NCI-H1436 (cell line): ENCODE data around the gene MAT2B.
A peak's percentile ranks its signal among the peaks of the same experiment; 100 is the strongest.
"Not testable (repeated sequence)": the region's sequence is repeated elsewhere in the genome, so short reads cannot be mapped to it uniquely, and the experiment has no call there.

Source experiments
- DNase-seq: peaks from one replicate; lab custom pipeline; 2025; lab: John Stamatoyannopoulos, UW

The MAT2B gene

GRCh38 chr5:163503106-163504078 is 2.0 kb upstream of the MAT2B start:
- DNase-seq, result no peak

- peak; percentile 2 for DNase-seq
These were observed 1.1 kb upstream of the MAT2B start for GRCh38 chr5:163504079-163504931.

DNA sequence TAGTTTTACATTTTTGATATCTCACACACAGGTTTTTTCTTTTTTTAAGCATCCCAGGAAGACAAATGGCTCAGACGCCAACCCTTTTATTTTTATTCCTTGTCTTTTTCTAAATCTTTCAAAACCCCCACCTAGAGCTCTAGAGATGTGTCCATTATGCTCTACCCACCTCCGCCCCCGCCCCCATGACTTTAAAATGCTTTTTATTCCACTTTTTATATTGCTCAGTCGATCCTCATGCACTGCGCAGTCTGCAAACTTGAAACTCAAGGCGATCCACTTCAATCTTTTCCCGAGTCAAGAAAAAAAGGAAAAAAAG is 411 bp upstream of the MAT2B start:
- no peak for DNase-seq

GRCh38 chr5:163506095-163506457 is 657 bp downstream of the MAT2B start:
- DNase-seq, result no peak

DNA sequence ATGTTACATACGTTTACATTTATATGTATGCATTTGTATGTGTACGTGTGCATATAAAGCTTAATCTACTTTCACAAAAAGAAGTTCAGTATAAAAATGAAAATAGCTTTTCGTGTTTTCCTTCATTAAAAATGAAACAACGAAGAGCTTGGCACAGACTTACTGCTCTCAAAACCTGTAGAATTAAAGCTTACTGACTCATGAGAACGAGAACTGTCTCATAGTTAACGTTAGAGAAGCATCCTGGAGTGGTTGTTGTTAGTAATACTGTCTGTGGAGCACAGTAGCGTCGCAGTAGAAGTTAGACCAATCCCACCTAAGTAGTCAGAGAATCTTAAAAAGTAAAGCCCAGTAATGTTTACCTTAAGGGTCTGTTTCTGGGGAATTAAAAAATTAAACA is 1.3 kb downstream of the MAT2B start:
- DNase-seq, result no peak

- DNase-seq, result no peak
These were observed 3.3 kb downstream of the MAT2B start for GRCh38 chr5:163508753-163509152.

- no peak for DNase-seq
These were observed 4.0 kb downstream of the MAT2B start for GRCh38 chr5:163509291-163509951.

DNA sequence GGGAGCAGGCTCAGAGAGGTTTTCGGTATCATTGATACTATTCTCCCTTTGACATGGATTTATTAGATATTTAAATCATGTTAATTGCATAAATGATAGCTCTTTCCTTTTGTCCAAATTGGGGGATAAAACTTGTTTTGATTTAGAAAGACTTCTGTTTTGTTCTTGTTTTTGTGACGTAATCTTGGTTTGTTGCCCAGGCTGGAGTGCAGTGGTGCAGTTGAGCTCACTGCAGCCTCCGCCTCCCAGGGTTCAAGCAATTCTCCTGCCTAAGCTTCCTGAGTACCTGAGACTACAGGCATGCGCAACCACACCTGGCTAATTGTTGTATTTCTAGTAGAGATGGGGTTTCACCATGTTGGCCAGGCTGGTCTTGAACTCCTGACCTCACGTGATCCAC is 7.1 kb downstream of the MAT2B start:
- no peak for DNase-seq

GRCh38 chr5:163525096-163525495 is 19.7 kb downstream of the MAT2B start:
- DNase-seq, result no peak

DNA sequence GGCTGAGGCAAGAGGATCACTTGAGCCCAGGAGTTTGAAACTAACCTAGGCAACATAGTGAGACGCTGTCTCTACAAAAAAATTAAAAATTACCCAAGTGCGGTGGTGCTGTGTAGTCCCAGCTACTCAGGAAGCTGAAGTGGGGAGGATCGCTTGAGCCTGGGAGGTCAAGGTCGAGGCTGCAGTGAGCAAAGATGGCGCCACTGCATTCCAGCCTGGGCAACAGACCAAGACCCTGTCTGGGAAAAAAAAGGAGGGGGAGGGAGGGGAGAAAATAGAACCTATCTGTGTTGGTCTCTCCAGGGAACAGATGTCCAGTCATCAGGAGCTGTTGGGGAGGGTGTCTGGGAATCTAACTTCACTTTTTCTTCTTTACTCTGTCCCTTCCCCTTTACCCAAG is 24.3 kb downstream of the MAT2B start:
- no peak for DNase-seq

DNA sequence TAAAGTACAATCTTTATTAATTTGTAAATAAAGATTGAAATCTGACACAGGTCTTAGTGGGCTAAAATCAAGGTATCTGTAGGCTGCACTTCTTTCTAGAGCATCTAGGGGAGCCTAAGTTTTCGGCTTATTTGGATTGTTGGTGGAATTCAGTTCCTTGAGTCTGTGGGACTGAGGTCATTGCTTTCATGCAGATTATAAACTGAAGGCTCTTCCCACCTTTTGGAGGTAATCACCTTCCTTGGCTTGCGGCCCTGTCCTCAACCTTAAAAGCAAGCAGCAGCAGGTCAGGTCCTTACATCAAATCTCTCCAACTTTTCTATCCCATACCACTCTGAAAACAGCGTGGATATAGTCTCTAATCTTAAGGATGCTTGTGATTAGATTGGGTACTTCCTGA is 25.9 kb downstream of the MAT2B start:
- no peak for DNase-seq

DNA sequence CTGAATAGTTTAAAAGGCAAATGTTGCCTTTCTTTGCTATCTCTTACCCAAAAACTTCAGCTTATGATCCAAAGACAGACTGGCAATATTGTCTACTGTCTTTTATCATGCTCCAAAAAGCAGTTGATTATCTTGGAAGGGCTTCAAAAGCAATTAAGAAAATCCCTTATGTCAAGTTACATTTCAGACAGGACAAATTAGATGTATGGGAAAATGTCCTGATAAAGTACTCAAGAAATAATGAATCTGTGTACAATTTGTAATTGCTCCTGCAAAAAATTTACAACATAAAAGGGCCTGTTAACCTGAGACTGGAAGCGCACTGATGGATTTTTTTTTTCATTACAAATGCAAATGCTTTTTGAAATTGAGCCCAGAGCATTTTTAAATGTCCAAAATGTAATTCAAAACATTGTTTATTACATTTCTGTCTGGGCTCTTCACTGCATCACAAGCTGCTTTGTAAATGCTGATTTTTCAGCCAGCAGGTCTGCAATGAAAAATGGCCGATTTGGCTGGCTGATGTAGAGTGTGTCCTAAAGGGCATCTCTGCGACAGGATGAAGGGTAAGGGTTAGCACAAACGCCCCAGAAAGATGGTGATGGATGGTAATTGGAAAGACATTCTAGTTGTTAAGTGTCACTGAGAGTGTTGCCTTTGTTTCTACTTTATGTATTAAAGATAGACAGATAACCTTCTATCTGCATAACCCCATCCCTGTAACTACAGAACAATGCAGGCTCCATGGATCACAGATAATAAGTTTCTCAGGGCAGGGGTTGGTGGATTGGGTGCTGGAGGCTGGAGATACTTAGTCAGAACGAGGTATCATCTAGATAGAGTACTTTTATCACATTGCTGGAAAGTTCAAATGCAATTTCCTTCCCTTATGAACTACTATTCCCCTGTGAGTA is 27.0 kb downstream of the MAT2B start:
- DNase-seq, result no peak

GRCh38 chr5:163533223-163533622 is 27.8 kb downstream of the MAT2B start:
- DNase-seq, result no peak

- no peak for DNase-seq
These were observed 29.2 kb downstream of the MAT2B start for GRCh38 chr5:163534492-163535094.

DNA sequence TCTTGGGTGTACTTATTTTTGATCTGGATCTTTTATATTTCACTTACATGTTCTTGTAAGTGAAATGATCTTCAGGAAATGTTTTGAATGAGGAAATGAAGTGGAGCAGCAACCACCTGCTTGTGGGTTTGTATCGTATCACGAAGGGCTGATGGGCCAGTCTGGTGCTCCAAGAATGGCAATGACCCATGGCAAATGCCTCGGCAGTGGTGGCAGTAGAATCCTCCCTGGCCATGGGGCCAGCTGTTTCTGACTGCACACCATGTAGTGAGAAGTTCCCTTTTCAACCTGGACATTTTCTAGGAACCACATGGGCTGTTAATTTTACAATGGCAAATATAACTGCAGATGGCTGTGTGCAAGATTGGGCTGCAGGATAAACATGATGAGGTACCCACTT is 29.9 kb downstream of the MAT2B start:
- DNase-seq, result no peak

GRCh38 chr5:163536442-163536841 is 31.0 kb downstream of the MAT2B start:
- not testable (repeated sequence) for DNase-seq

- DNase-seq, result no peak
These were observed 35.3 kb downstream of the MAT2B start for GRCh38 chr5:163540696-163541095.

GRCh38 chr5:163542771-163543170 is 37.4 kb downstream of the MAT2B start:
- DNase-seq, result no peak

DNA sequence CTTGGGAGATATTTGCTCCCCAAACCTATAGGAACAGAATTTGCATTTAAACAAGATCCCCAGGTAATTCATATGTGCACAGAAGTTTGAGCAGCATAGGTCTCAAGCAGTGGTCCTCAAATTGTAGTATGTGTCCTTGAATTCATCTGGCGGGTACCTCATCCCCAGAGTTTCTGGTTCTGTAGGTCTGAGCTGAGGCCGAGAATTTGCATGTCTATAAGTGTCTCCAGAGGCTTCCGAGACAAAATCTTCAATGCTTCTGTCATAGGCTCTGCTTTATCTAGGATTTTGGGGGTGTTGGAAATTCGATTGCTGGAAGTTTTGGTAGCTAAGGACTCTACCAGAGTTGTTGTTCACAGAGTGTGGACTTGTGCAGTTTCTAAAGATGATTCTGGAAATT is 38.6 kb downstream of the MAT2B start:
- DNase-seq, result no peak

DNA sequence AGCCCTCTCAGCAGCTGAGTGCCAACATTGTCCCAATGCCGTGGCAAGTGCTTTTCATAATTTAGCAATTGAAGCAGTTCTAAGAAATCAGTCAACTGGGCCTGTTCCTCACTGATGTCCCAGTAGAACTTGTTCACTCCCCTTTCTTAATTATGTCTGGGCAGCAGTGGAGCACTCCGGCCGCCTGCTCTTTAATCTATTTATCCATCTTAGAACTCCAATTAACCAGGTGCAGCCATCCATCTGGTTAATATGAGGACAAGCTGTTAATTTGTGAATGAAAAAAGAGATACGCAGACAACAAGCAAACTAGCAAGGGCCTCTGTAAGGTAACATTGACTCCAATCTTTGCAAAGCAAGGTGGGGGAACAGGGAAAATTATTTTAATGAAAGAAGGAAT is 39.4 kb downstream of the MAT2B start:
- no peak for DNase-seq

DNA sequence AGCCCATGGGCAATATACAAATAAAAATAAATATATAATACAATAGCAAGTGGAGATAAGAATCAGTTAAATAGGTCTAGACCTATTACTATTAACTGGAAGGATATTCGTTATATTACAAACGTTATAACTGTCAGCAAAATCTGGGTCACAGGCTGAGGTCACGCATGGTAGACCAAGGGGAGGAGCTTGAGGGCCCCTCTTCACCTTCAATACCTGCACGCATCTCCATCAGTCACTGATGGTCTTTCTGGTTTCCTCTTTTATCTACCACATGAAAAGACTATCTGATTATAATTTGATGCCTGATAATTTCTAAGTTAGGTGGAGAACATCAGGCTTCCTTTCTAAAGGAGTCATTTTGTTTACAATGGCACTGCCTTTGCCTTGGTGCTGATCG is 43.2 kb downstream of the MAT2B start:
- DNase-seq, result no peak
